Sigmoid colon (tissue), 7 donors: ENCODE data around the gene DEPDC4. TPM values are rescaled to one million over a fixed set of nuclear protein-coding genes. Genes with fewer than 3 reads are reported as not detected.
"Not testable (repeated sequence)": the region's sequence is repeated elsewhere in the genome, so short reads cannot be mapped to it uniquely, and the experiment has no call there.

Experiments
- DNase-seq: peaks from one replicate; pipeline ENCODE4 v3.0.0-alpha.2; 2019
- H3K27ac ChIP-seq, 4 donors: fragments of 200-600 bp; sonication (generic); one replicate each; pipeline ENCODE4 v1.5.1; 2016 to 2019; ENCODE audit warnings: mild to moderate bottlenecking in 1 of 4
- H3K27me3 ChIP-seq, 3 donors: fragments of 200-600 bp; sonication (generic); one replicate each; pipeline ENCODE4 v1.5.1; 2019; ENCODE audit warnings: mild to moderate bottlenecking in 1 of 3
- H3K36me3 ChIP-seq, 4 donors: fragments of 200-600 bp; sonication (generic); one replicate each; pipeline ENCODE4 v1.5.1; 2016 to 2019
- H3K4me1 ChIP-seq, 4 donors: fragments of 200-600 bp; sonication (generic); one replicate each; pipeline ENCODE4 v1.5.1; 2017 to 2019
- H3K4me3 ChIP-seq, 4 donors: fragments of 200-600 bp; sonication (generic); one replicate each; pipeline ENCODE4 v1.5.1; 2017 to 2019; ENCODE audit warnings: mild to moderate bottlenecking in 2 of 4, moderate library complexity in 1 of 4
- H3K9me3 ChIP-seq, 4 donors: fragments of 200-600 bp in 3 of 4; sonication (generic) in 3 of 4; one replicate each; pipeline versions ENCODE4 v1.5.1 to v1.6.1; 2013 to 2019
- CTCF ChIP-seq, 4 experiments: fragments of 450-650 bp in 3 of 4; fragments of 200-600 bp in 1 of 4; IDR thresholded peaks; one replicate each; pipeline ENCODE4 v1.5.1; 2016 to 2019; ENCODE audit warnings: antibody characterized with exemption in 4 of 4, mild to moderate bottlenecking in 3 of 4, moderate library complexity in 2 of 4
- EP300 ChIP-seq, 4 donors: sonication (generic); formaldehyde crosslinking; IDR thresholded peaks; one replicate each; pipeline ENCODE4 v1.6.1; 2017; ENCODE audit warnings: antibody characterized with exemption in 4 of 4
- POLR2A ChIP-seq, 2 donors: fragments of 450-650 bp; IDR thresholded peaks; one replicate each; pipeline ENCODE4 v1.6.1; 2016; ENCODE audit warnings: antibody characterized with exemption in 2 of 2, mild to moderate bottlenecking in 2 of 2, moderate library complexity in 2 of 2
- POLR2AphosphoS5 ChIP-seq, 4 donors: sonication (generic); formaldehyde crosslinking; IDR thresholded peaks; one replicate each; pipeline ENCODE4 v1.6.1; 2017; ENCODE audit warnings: antibody characterized with exemption in 4 of 4
- WGBS, 2 donors: extraction: QIAGEN DNeasy Blood & Tissue Kit; methylation state at CpG; one replicate each; pipeline ENCODE4 v1.1.7; 2013; 5-methylcytosine and 5-hydroxymethylcytosine counted together
- intact Hi-C: fragments of 100-400 bp; cut with DNase I; formaldehyde crosslinking; loops from one replicate; pipeline ENCODE4 v1.15.1; 2023
- polyA plus RNA-seq, 3 donors: library from polyadenylated mRNA; stranded (reverse); fragments of 200-250 nt; gene quantifications; one replicate each; pipeline ENCODE4 v1.2.3, GENCODE V29; 2013
- total RNA-seq, 4 donors: library from RNA; depleted of rRNA; stranded (reverse); fragments of >200 nt; gene quantifications; one replicate each; pipeline ENCODE4 v1.1.0, GENCODE V29; 2016
- donor health status: healthy with polysubstance abuse.
- donor health status: Bipolar disorder and iron deficiency.
- donor health status: healthy.

DEPDC4 gene
- total and polyA plus RNA-seq, 7 donors, result 0.60 to 1.2 (median 0.95) TPM; not detected in 3

- TF ChIP-seq EP300 (IDR thresholded peaks at IDR 0.05) (no peak), POLR2AphosphoS5 (IDR thresholded peaks at IDR 0.05) (no peak)
- intact Hi-C loops, result loop anchor here (2.0 kb wide), 3 partner anchors 65 to 307 kb away; partner anchors contain the start of genes ACTR6, BLTP3B and GAS2L3
- H3K9me3 ChIP-seq, result no peaks in the 10 kb centered on the region
- H3K4me1 ChIP-seq, result peaks cover 0 to 36% (median 25%) of the 10 kb centered on the region in 4 donors
- peak overlapping the region; percentile 80 to 99 (median 92) for H3K4me3 ChIP-seq
- WGBS, 2 donors, result 49 to 64% methylated on average over 11 of the region's 11 CpGs
- DNase-seq, result no peak
- H3K27me3 ChIP-seq, result no peaks in the 10 kb centered on the region
- peak overlapping the region; percentile 94 to 99 (median 98) for H3K27ac ChIP-seq
- H3K36me3 ChIP-seq, result no peaks in the 10 kb centered on the region
Observed at GRCh38 chr12:100265732-100266584, 921 bp downstream of the DEPDC4 start.

GRCh38 chr12:100265107-100265506 lies 1.8 kb downstream of the DEPDC4 start:
- H3K9me3 ChIP-seq, intact Hi-C loops, H3K4me3 ChIP-seq, H3K27ac ChIP-seq, H3K27me3 ChIP-seq, DNase-seq, H3K36me3 ChIP-seq: not testable (repeated sequence)
- 96 to 98% methylated on average over 5 of the region's 5 CpGs for WGBS, 2 donors
- peaks cover 0 to 29% (median 22%) of the 10 kb centered on the region in 4 donors for H3K4me1 ChIP-seq

- Histone ChIP-seq H3K4me1 (peaks cover 0 to 9% (median 4%) of the 10 kb centered on the region in 4 donors), H3K4me3 (no peak overlapping the region), H3K9me3 (no peaks in the 10 kb centered on the region), H3K27me3 (no peaks in the 10 kb centered on the region), H3K27ac (no peak overlapping the region), H3K36me3 (no peaks in the 10 kb centered on the region)
- TF ChIP-seq POLR2AphosphoS5 (IDR thresholded peaks at IDR 0.05), result no peak
- no peak for TF ChIP-seq EP300 (IDR thresholded peaks at IDR 0.05)
- TF ChIP-seq CTCF (IDR thresholded peaks at IDR 0.05), result no peak
- no peak for TF ChIP-seq POLR2A (IDR thresholded peaks at IDR 0.05)
- 87 to 89% methylated on average over 5 of the region's 5 CpGs for WGBS, 2 donors
- intact Hi-C loops, result no loop called here
- no peak for DNase-seq
Observed at GRCh38 chr12:100263131-100263530, 3.7 kb downstream of the DEPDC4 start.

- DNase-seq, result no peak
- Histone ChIP-seq H3K36me3 (no peaks in the 10 kb centered on the region), H3K9me3 (no peaks in the 10 kb centered on the region), H3K27ac (no peak overlapping the region), H3K4me3 (no peak overlapping the region), H3K4me1 (no peaks in the 10 kb centered on the region), H3K27me3 (no peaks in the 10 kb centered on the region)
- 98% methylated on average over 1 of the region's 1 CpG for WGBS, 2 donors
- TF ChIP-seq POLR2AphosphoS5 (IDR thresholded peaks at IDR 0.05) (no peak), CTCF (IDR thresholded peaks at IDR 0.05) (no peak), POLR2A (IDR thresholded peaks at IDR 0.05) (no peak), EP300 (IDR thresholded peaks at IDR 0.05) (no peak)
- intact Hi-C loops, result no loop called here
Observed at GRCh38 chr12:100258127-100258526, 8.8 kb downstream of the DEPDC4 start.

GRCh38 chr12:100254876-100255275 lies 12.0 kb downstream of the DEPDC4 start:
- H3K36me3 ChIP-seq, result no peaks in the 10 kb centered on the region
- H3K27ac ChIP-seq, result no peak overlapping the region
- no peak overlapping the region for H3K4me3 ChIP-seq
- H3K27me3 ChIP-seq, result no peaks in the 10 kb centered on the region
- TF ChIP-seq POLR2AphosphoS5 (IDR thresholded peaks at IDR 0.05), result no peak
- TF ChIP-seq EP300 (IDR thresholded peaks at IDR 0.05), result no peak
- no peak for TF ChIP-seq POLR2A (IDR thresholded peaks at IDR 0.05)
- no peak for TF ChIP-seq CTCF (IDR thresholded peaks at IDR 0.05)
- intact Hi-C loops, result no loop called here
- H3K9me3 ChIP-seq, result no peaks in the 10 kb centered on the region
- no peaks in the 10 kb centered on the region for H3K4me1 ChIP-seq
- no peak for DNase-seq
- WGBS, 2 donors, result 67 to 92% methylated on average over 1 of the region's 1 CpG
